ENCODE results near the gene NR2E1. TPM values are rescaled to one million over a fixed set of nuclear protein-coding genes. Genes with fewer than 3 reads are reported as not detected.

Gene NR2E1
- total RNA-seq, 2 experiments from 2014 or later = not detected

DNA sequence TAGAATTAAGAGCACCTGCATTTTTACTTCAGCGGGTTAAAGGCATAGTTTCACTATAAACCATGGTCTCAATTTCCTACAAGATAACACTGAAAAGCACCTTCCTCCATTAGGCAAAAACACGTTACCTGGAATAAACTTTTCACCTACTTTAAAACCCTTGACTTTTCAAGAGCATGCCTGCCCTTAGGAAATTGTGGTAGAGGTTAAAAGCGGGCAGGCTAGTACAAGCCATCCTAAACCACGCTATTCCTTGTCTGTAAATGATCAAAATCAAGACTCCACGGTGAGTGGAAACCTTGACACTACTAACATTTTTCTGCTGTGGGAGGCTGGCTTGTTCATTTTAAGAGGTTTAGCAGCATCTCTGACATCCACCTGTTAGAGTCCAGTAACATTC is 43.9 kb downstream of the NR2E1 start:
- intact Hi-C loops (cut with DNase I, micrococcal nuclease) = no loop called here
- Mint-ChIP-seq H3K9me3 (no peaks in the 10 kb centered on the region), H3K4me3 (no peak overlapping the region), H3K36me3 (ENCODE audit: low read depth) (peaks cover 63% of the 10 kb centered on the region), H3K27ac (no peak overlapping the region), H3K4me1 (ENCODE audit: low read depth) (no peaks in the 10 kb centered on the region), H3K27me3 (no peaks in the 10 kb centered on the region)
- no peaks in the 10 kb centered on the region for H3K4me1 ChIP-seq (ENCODE audit: insufficient read depth, low read length)
- no peak overlapping the region for H3K27ac ChIP-seq (ENCODE audit: low read depth in 1 of 2, low read length in 2 of 2)
- TF ChIP-seq CTCF (IDR thresholded peaks at IDR 0.05) = no peak
- POLR2A ChIA-PET = no interaction called here
- CTCF ChIA-PET = no interaction called here
- H3K36me3 ChIP-seq (ENCODE audit: insufficient read depth, low read length) = peaks cover 31% of the 10 kb centered on the region
- no peak for DNase-seq
- ATAC-seq (ENCODE audit: poor library complexity) = no peak
- H3K27me3 ChIP-seq (ENCODE audit: control insufficient read depth in 1 of 2, insufficient read depth in 2 of 2, low read length in 2 of 2) = no peaks in the 10 kb centered on the region
- H3K4me3 ChIP-seq (ENCODE audit: low read length) = no peak overlapping the region
- H3K9me3 ChIP-seq (ENCODE audit: control insufficient read depth in 1 of 2, insufficient read depth in 1 of 2, low read length in 2 of 2) = no peaks in the 10 kb centered on the region

DNA sequence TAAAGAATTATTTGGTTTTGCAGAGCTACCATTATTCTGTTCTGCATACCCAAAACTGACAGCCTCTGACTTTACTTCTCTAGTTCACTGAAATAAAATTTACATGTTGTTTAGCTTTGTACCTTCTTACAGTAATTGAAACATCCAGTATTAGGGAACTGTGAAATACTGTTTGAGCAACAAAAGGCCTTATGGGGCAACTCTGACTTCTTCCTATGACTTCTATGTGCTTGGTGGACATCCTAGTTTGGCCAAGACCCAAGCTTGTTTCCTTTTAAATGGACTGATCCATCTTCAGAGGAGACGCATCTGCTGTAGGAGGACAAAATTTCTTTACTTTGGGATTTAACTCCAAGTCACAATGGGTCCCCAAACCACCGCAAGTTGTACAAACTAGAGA is 44.7 kb downstream of the NR2E1 start:
- DNase-seq (no peak), ATAC-seq (ENCODE audit: poor library complexity) (no peak)
- peaks cover 62% of the 10 kb centered on the region for H3K36me3 Mint-ChIP-seq (ENCODE audit: low read depth)
- H3K4me1 Mint-ChIP-seq (ENCODE audit: low read depth) = no peaks in the 10 kb centered on the region
- H3K4me1 ChIP-seq (ENCODE audit: insufficient read depth, low read length) = no peaks in the 10 kb centered on the region
- H3K4me3 ChIP-seq (ENCODE audit: low read length) = no peak overlapping the region
- no peak for TF ChIP-seq CTCF (IDR thresholded peaks at IDR 0.05)
- no peaks in the 10 kb centered on the region for H3K27me3 Mint-ChIP-seq
- no peak overlapping the region for H3K4me3 Mint-ChIP-seq
- no peaks in the 10 kb centered on the region for H3K27me3 ChIP-seq (ENCODE audit: control insufficient read depth in 1 of 2, insufficient read depth in 2 of 2, low read length in 2 of 2)
- intact Hi-C loops (cut with DNase I, micrococcal nuclease) = no loop called here
- H3K27ac ChIP-seq (ENCODE audit: low read depth in 1 of 2, low read length in 2 of 2) = no peak overlapping the region
- no peaks in the 10 kb centered on the region for H3K9me3 ChIP-seq (ENCODE audit: control insufficient read depth in 1 of 2, insufficient read depth in 1 of 2, low read length in 2 of 2)
- ChIA-PET CTCF (no interaction called here), POLR2A (no interaction called here)
- H3K9me3 Mint-ChIP-seq = no peaks in the 10 kb centered on the region
- peaks cover 31% of the 10 kb centered on the region for H3K36me3 ChIP-seq (ENCODE audit: insufficient read depth, low read length)
- H3K27ac Mint-ChIP-seq = no peak overlapping the region

GRCh38 chr6:108211671-108212070 is 45.8 kb downstream of the NR2E1 start:
- no peak overlapping the region for H3K4me3 Mint-ChIP-seq
- TF ChIP-seq CTCF (IDR thresholded peaks at IDR 0.05) = no peak
- H3K27ac Mint-ChIP-seq = no peak overlapping the region
- POLR2A ChIA-PET = no interaction called here
- DNase-seq (no peak), ATAC-seq (ENCODE audit: poor library complexity) (no peak)
- Histone ChIP-seq H3K9me3 (ENCODE audit: control insufficient read depth in 1 of 2, insufficient read depth in 1 of 2, low read length in 2 of 2) (no peaks in the 10 kb centered on the region), H3K36me3 (ENCODE audit: insufficient read depth, low read length) (peaks cover 36% of the 10 kb centered on the region), H3K4me3 (ENCODE audit: low read length) (no peak overlapping the region), H3K27me3 (ENCODE audit: control insufficient read depth in 1 of 2, insufficient read depth in 2 of 2, low read length in 2 of 2) (no peaks in the 10 kb centered on the region), H3K27ac (ENCODE audit: low read depth in 1 of 2, low read length in 2 of 2) (no peak overlapping the region), H3K4me1 (ENCODE audit: insufficient read depth, low read length) (no peaks in the 10 kb centered on the region)
- intact Hi-C loops (cut with DNase I, micrococcal nuclease) = no loop called here
- CTCF ChIA-PET = no interaction called here
- peaks cover 68% of the 10 kb centered on the region for H3K36me3 Mint-ChIP-seq (ENCODE audit: low read depth)
- no peaks in the 10 kb centered on the region for H3K4me1 Mint-ChIP-seq (ENCODE audit: low read depth)
- no peaks in the 10 kb centered on the region for H3K27me3 Mint-ChIP-seq
- no peaks in the 10 kb centered on the region for H3K9me3 Mint-ChIP-seq
